Activated CD4-positive, alpha-beta T cell treated with anti-CD3 and anti-CD28 coated beads for 48 hours (primary cell): Measurements from ENCODE around the gene MRPL55.

Experiments used
- DNase-seq: peaks from one replicate; pipeline ENCODE4 v3.0.0-alpha.2; 2020

The MRPL55 gene

GRCh38 chr1:228082918-228083870 is 25.9 kb downstream of the MRPL55 start:
- DNase-seq, result peak; percentile 51

GRCh38 chr1:228082214-228082917 is 26.7 kb downstream of the MRPL55 start, which contains the start of gene ARF1:
Gene ARF1, plus strand, starts transcription at chr1:228082708. Its CDS starts 14,407 bp downstream, at chr1:228097115.
- peak; percentile 93 for DNase-seq

- DNase-seq, result peak; percentile 37
Measured at GRCh38 chr1:228081578-228082213, 27.4 kb downstream of the MRPL55 start.

GRCh38 chr1:228081144-228081543 is 28.0 kb downstream of the MRPL55 start:
- DNase-seq, result no peak

GRCh38 chr1:228079601-228080263 is 29.4 kb downstream of the MRPL55 start:
- DNase-seq, result no peak

- no peak for DNase-seq
Measured at GRCh38 chr1:228079013-228079412, 30.1 kb downstream of the MRPL55 start.

GRCh38 chr1:228077565-228078330 is 31.4 kb downstream of the MRPL55 start:
- DNase-seq, result no peak

- DNase-seq, result no peak
Measured at GRCh38 chr1:228076796-228077430, 32.2 kb downstream of the MRPL55 start.

- no peak for DNase-seq
Measured at GRCh38 chr1:228075801-228076271, 33.3 kb downstream of the MRPL55 start.

GRCh38 chr1:228074954-228075730 is 34.0 kb downstream of the MRPL55 start:
- DNase-seq, result no peak

GRCh38 chr1:228073857-228074545 is 35.1 kb downstream of the MRPL55 start:
- DNase-seq, result no peak

- no peak for DNase-seq
Measured at GRCh38 chr1:228073061-228073856, 35.8 kb downstream of the MRPL55 start.

GRCh38 chr1:228072658-228073043 is 36.4 kb downstream of the MRPL55 start:
- no peak for DNase-seq

GRCh38 chr1:228071839-228072657 is 37.1 kb downstream of the MRPL55 start:
- DNase-seq, result no peak

- DNase-seq, result no peak
Measured at GRCh38 chr1:228070851-228071250, 38.2 kb downstream of the MRPL55 start.

- DNase-seq, result no peak
Measured at GRCh38 chr1:228070173-228070572, 38.9 kb downstream of the MRPL55 start.

GRCh38 chr1:228068359-228068758 is 40.7 kb downstream of the MRPL55 start:
- no peak for DNase-seq
